Sigmoid colon (tissue), 7 donors: Measurements from ENCODE around the gene TAS2R40. TPM values are rescaled to one million over a fixed set of nuclear protein-coding genes. Genes with fewer than 3 reads are reported as not detected.

Experiments used
- DNase-seq: peaks from one replicate; pipeline ENCODE4 v3.0.0-alpha.2; 2019
- H3K27ac ChIP-seq, 4 donors: fragments of 200-600 bp; sonication (generic); one replicate each; pipeline ENCODE4 v1.5.1; 2016 to 2019; ENCODE audit warnings: mild to moderate bottlenecking in 1 of 4
- H3K27me3 ChIP-seq, 3 donors: fragments of 200-600 bp; sonication (generic); one replicate each; pipeline ENCODE4 v1.5.1; 2019; ENCODE audit warnings: mild to moderate bottlenecking in 1 of 3
- H3K36me3 ChIP-seq, 4 donors: fragments of 200-600 bp; sonication (generic); one replicate each; pipeline ENCODE4 v1.5.1; 2016 to 2019
- H3K4me1 ChIP-seq, 4 donors: fragments of 200-600 bp; sonication (generic); one replicate each; pipeline ENCODE4 v1.5.1; 2017 to 2019
- H3K4me3 ChIP-seq, 4 donors: fragments of 200-600 bp; sonication (generic); one replicate each; pipeline ENCODE4 v1.5.1; 2017 to 2019; ENCODE audit warnings: mild to moderate bottlenecking in 2 of 4, moderate library complexity in 1 of 4
- H3K9me3 ChIP-seq, 4 donors: fragments of 200-600 bp in 3 of 4; sonication (generic) in 3 of 4; one replicate each; pipeline versions ENCODE4 v1.5.1 to v1.6.1; 2013 to 2019
- CTCF ChIP-seq, 4 experiments: fragments of 450-650 bp in 3 of 4; fragments of 200-600 bp in 1 of 4; IDR thresholded peaks; one replicate each; pipeline ENCODE4 v1.5.1; 2016 to 2019; ENCODE audit warnings: antibody characterized with exemption in 4 of 4, mild to moderate bottlenecking in 3 of 4, moderate library complexity in 2 of 4
- EP300 ChIP-seq, 4 donors: sonication (generic); formaldehyde crosslinking; IDR thresholded peaks; one replicate each; pipeline ENCODE4 v1.6.1; 2017; ENCODE audit warnings: antibody characterized with exemption in 4 of 4
- POLR2A ChIP-seq, 2 donors: fragments of 450-650 bp; IDR thresholded peaks; one replicate each; pipeline ENCODE4 v1.6.1; 2016; ENCODE audit warnings: antibody characterized with exemption in 2 of 2, mild to moderate bottlenecking in 2 of 2, moderate library complexity in 2 of 2
- POLR2AphosphoS5 ChIP-seq, 4 donors: sonication (generic); formaldehyde crosslinking; IDR thresholded peaks; one replicate each; pipeline ENCODE4 v1.6.1; 2017; ENCODE audit warnings: antibody characterized with exemption in 4 of 4
- WGBS, 2 donors: extraction: QIAGEN DNeasy Blood & Tissue Kit; methylation state at CpG; one replicate each; pipeline ENCODE4 v1.1.7; 2013; 5-methylcytosine and 5-hydroxymethylcytosine counted together
- intact Hi-C: fragments of 100-400 bp; cut with DNase I; formaldehyde crosslinking; loops from one replicate; pipeline ENCODE4 v1.15.1; 2023
- polyA plus RNA-seq, 3 donors: library from polyadenylated mRNA; stranded (reverse); fragments of 200-250 nt; gene quantifications; one replicate each; pipeline ENCODE4 v1.2.3, GENCODE V29; 2013
- total RNA-seq, 4 donors: library from RNA; depleted of rRNA; stranded (reverse); fragments of >200 nt; gene quantifications; one replicate each; pipeline ENCODE4 v1.1.0, GENCODE V29; 2016
- donor health status: healthy with polysubstance abuse.
- donor health status: Bipolar disorder and iron deficiency.
- donor health status: healthy.

TAS2R40 gene
- total and polyA plus RNA-seq, 7 donors, result not detected

- no peaks in the 10 kb centered on the region for H3K4me1 ChIP-seq
- intact Hi-C loops, result loop anchor here (1.0 to 2.0 kb wide), 2 partner anchors 64 to 176 kb away; no protein-coding TSS in a partner anchor
- peak overlapping the region in 1 of 4 donors; percentile 16 for H3K27ac ChIP-seq
- TF ChIP-seq POLR2AphosphoS5 (IDR thresholded peaks at IDR 0.05) (no peak), CTCF (IDR thresholded peaks at IDR 0.05) (peak; percentile 54 to 94 (median 77))
- no peaks in the 10 kb centered on the region for H3K36me3 ChIP-seq
- peak; percentile 77 for DNase-seq
- H3K9me3 ChIP-seq, result peaks cover 0 to 11% (median 0%) of the 10 kb centered on the region in 4 donors
- WGBS, 2 donors, result 22 to 24% methylated on average over 9 of the region's 9 CpGs
- H3K4me3 ChIP-seq, result no peak overlapping the region
- H3K27me3 ChIP-seq, result no peaks in the 10 kb centered on the region
Measured at GRCh38 chr7:143240291-143241168, 18.7 kb downstream of the TAS2R40 start.

- Histone ChIP-seq H3K27ac (no peak overlapping the region), H3K27me3 (no peaks in the 10 kb centered on the region), H3K4me3 (no peak overlapping the region), H3K36me3 (no peaks in the 10 kb centered on the region), H3K4me1 (no peaks in the 10 kb centered on the region), H3K9me3 (peaks cover 0 to 3% (median 0%) of the 10 kb centered on the region in 4 donors)
- TF ChIP-seq CTCF (IDR thresholded peaks at IDR 0.05) (no peak), POLR2A (IDR thresholded peaks at IDR 0.05) (no peak), POLR2AphosphoS5 (IDR thresholded peaks at IDR 0.05) (no peak), EP300 (IDR thresholded peaks at IDR 0.05) (no peak)
- DNase-seq, result no peak
- intact Hi-C loops, result no loop called here
- WGBS, 2 donors, result 74 to 88% methylated on average over 11 of the region's 11 CpGs
Measured at GRCh38 chr7:143242306-143242705, 20.5 kb downstream of the TAS2R40 start.

GRCh38 chr7:143243111-143243510 lies 21.3 kb downstream of the TAS2R40 start:
- Histone ChIP-seq H3K27me3 (no peaks in the 10 kb centered on the region), H3K9me3 (no peaks in the 10 kb centered on the region), H3K4me3 (no peak overlapping the region), H3K27ac (no peak overlapping the region), H3K4me1 (no peaks in the 10 kb centered on the region), H3K36me3 (no peaks in the 10 kb centered on the region)
- WGBS, 2 donors, result 17 to 67% methylated on average over 7 of the region's 7 CpGs
- no peak for DNase-seq
- intact Hi-C loops, result no loop called here
- TF ChIP-seq EP300 (IDR thresholded peaks at IDR 0.05), result no peak
- no peak for TF ChIP-seq CTCF (IDR thresholded peaks at IDR 0.05)
- TF ChIP-seq POLR2A (IDR thresholded peaks at IDR 0.05), result no peak
- no peak for TF ChIP-seq POLR2AphosphoS5 (IDR thresholded peaks at IDR 0.05)

DNA sequence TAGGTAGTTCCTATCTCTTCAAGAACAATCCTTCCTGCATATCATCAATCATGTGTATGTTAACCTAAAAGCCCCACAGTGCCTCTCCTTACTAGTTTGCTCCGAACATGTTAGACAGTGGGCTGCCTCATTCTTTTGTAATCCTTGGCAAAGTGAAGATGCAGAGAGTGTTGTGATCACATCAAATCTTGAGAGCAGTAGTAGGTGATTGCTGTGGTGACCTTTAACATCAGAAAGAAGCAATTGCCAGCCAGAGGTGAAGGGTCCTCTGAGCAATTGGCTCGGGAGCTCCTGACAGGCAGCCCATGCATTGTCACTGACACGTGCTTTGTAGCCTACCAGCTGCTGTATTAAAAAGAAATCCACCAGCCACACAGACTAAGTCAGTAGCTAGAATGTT lies 21.8 kb downstream of the TAS2R40 start:
- no peak overlapping the region for H3K4me3 ChIP-seq
- no peaks in the 10 kb centered on the region for H3K36me3 ChIP-seq
- no peaks in the 10 kb centered on the region for H3K9me3 ChIP-seq
- H3K27me3 ChIP-seq, result no peaks in the 10 kb centered on the region
- H3K27ac ChIP-seq, result no peak overlapping the region
- intact Hi-C loops, result no loop called here
- TF ChIP-seq EP300 (IDR thresholded peaks at IDR 0.05) (no peak), POLR2AphosphoS5 (IDR thresholded peaks at IDR 0.05) (no peak), CTCF (IDR thresholded peaks at IDR 0.05) (no peak), POLR2A (IDR thresholded peaks at IDR 0.05) (no peak)
- DNase-seq, result no peak
- H3K4me1 ChIP-seq, result no peaks in the 10 kb centered on the region
- WGBS, 2 donors, result 13 to 60% methylated on average over 3 of the region's 3 CpGs
